Measurements from ENCODE around the gene SLC2A5.
"Not testable (repeated sequence)": the region's sequence is repeated elsewhere in the genome, so short reads cannot be mapped to it uniquely, and the experiment has no call there.

The SLC2A5 gene

DNA sequence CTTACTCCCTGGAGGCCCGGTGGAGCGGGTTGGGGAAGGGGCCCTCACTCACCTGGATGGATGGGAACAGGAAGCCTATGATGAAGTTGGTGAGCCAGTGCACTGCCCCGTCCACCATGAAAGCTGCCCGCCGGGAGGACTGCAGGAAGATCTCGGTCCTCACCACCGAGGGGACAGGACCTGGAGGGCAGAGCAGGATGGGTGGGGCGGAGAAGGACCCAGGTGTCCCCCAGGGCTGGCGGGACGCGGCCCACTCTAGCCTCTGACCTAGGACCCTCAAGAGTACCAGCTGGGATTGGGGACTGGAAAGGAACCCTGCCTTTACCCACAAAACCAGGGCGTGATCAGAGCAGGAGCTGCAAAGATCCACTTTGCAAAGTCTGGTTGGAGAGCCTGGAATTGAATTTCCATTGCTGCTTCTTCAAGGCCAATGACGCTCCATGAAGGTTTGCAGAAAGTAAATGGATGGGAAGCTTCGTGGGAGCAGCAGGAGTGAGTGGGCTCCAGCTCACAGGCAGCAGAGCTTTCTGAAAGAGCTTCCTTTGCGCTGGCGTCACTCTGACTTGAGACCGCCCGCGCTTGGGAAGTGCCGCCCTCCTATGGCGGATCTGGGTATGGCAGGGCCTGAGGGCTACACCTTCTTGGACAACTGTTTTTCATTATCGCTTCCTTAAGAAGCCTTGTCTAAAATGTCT is 64.6 kb downstream of the SLC2A5 start:
- FAIRE-seq, result no peak

DNA sequence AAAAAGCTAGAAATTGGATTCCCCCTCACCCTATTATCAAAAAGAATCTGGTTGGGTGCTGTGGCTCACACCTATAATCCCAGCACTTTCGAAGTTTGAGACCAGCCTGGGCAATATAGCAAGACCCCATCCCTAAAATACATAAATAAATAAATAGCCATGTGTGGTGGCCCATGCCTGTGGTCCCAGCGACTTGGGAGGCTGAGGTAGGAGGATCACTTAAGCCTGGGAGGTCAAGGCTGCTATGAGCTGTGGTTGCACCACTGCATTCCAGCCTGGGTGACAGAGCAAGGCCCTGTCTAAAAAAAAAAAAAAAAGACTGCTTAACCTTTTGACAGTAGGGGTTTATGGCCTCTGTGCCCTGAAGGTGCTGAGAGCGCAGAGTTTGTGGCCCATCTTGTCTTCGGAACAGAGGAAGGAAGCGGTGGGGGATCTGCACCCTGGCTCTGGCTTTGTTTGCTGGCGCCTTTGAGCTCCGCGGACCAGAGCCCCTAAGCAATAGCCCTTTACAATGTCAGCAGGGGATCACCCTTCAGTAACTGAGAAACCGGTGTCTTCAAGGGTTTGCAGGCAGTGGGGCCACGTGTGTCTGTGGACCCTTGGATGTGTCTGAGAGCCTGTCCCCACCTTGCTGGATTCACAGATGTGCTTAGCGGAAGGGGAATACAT is 65.3 kb downstream of the SLC2A5 start:
- no peak for FAIRE-seq

- FAIRE-seq, result not testable (repeated sequence)
Observed at GRCh38 chr1:9002215-9002560, 67.2 kb downstream of the SLC2A5 start.

DNA sequence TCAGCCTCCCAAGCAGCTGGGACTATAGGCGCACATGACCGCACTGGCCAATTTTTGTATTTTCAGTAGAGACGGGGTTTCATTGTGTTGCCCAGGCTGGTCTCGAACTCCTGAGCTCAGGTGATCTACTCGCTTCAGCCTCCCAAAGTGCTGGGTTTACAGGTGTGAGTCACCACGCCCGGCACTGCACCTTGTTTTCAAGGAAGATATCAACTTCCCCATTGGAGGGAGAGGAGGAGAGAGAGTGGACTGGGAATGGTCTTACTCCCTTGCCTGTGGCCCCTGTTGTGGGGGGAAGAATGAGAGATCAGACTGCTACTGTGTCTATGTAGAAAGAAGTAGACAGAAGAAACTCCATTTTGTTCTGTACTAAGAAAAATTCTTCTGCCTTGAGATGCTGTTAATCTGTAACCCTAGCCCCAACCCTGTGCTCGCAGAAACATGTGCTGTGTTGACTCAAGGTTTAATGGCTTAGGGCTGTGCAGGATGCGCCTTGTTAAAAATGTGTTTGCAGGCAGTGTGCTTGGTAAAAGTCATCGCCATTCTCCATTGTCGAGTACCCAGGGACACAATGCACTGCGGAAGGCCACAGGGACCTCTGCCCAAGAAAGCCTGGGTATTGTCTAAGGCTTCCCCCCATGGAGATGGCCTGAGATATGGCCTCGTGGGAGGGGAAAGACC is 67.8 kb downstream of the SLC2A5 start:
- FAIRE-seq, result not testable (repeated sequence)

DNA sequence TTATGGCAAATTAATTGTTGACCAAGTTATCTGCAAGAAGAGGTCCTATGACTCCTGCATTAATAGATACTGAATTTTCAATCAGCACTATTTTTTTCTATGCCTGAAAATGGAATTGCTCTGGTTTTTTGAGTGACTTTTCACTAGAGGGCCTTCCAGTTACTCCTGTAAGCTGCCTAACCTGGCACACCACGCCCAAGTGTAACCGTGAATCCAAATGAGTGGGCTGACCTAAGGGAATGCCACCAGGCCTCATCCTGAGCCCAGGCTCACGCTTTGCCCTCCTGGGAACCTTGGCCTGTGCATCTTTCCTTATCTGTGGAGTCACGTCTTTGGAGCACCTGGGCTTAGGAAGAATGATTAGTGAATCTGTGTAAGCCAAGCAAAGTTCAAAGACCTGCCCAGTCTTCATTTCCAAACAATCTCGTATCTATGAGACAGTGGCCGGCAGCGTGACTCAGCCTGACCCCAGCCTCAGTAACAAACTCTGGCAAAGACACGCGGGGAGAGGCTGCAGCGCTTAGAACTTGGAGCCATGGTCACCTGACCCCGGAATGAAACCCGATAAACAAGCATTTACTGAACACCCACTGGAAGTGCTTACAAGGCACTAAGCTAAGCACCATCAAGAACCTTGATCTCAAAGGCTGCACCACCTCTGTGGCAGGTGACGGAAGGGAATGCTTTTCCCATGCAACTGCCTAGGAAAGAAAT is 75.3 kb downstream of the SLC2A5 start:
- not testable (repeated sequence) for FAIRE-seq

DNA sequence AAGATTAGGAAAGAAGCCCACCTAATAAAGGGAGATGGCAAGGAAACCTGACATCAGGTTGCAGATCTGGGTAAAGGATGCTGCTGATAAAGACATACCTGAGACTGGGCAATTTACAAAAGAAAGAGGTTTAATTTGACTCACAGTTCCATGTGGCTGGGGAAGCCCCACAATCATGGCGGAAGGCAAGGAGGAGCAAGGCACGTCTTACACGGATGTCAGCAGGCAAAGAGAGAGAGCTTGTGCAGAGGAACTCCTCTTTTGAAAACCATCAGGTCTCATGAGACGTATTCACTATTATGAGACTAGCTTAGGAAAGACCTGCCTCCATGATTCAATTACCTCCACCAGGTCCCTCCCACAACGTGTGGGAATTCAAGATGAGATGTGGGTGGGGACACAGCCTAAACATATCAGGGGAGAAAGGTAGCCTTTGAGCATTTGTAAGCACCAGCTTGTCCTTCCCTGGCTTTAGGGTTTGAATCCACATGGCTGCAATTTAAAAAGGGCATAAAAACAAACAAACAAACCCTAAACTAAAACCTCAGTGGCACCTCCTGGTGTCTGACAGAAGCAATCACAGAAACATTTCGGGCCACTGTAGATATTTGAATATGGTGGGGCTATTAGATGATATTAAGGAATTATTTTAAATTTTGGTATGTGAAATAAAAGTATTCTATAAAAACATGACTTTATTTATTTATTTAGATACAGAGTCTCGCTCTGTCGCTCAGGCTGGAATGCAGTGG is 76.3 kb downstream of the SLC2A5 start:
- no peak for FAIRE-seq

- FAIRE-seq, result no peak
Observed at GRCh38 chr1:8989821-8990220, 79.6 kb downstream of the SLC2A5 start.

GRCh38 chr1:8989061-8989460 is 80.4 kb downstream of the SLC2A5 start:
- no peak for FAIRE-seq

DNA sequence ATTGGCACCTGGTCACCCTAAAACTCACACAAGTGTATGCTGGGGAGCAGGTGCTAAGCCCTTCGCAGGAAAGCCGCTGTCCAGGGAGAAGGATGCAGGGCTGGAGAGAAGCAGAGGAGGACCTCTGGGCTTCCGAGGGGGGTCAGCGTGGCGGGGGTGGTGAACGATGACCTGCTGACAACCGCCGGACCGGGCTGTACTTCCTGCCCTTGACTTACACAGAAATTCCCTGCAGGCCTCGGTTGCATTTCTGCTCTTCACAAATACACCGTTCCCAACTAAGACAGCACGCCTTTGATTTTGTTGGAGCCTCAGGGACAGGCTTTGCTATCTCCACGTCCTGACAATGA is 80.8 kb downstream of the SLC2A5 start:
- no peak for FAIRE-seq

GRCh38 chr1:8987881-8988617 is 81.4 kb downstream of the SLC2A5 start:
- peak; percentile 53 for FAIRE-seq

- FAIRE-seq, result no peak
Observed at GRCh38 chr1:8986814-8987190, 82.6 kb downstream of the SLC2A5 start.

DNA sequence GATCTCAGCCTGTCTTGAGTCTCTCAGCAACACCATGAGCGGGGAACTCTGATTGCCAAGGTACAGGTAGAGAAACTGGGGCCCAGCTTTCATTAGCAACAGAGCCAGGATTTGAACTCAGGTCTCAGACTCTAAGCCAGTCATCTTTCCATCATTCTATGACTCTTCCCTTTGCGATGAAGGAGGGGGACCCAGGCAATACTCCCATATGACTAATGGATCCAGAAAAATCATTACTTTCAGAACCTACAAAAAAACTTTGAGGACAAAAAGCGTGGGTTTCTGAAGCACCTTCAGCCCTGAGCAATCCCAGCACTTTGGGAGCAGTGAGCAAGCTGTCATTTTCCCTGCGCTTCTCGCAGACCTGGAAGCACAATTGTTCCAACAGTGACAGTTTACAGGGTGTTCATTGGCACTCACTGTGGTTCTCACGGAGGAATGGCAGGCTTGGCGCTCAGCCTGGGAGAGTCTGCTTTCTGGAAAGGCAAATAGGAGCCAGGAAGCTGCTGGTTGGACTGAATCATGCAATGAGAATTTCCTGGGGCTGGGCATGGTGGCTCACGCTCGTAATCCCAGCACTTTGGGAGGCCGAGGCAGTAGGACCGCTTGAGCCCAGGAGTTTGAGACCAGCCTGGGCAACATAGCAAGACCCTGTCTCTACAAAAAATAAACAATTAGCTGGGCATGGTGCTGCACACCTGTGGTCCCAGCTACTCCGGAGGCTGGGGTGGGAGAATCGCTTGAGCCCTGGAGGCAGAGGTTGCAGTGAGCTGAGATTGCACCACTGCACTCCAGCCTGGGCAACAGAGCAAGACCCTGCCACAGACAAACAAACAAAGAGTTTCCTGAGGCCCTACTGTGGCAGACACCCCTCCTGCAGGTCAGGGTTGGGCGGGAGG is 83.3 kb downstream of the SLC2A5 start:
- FAIRE-seq, result no peak
